ENCODE measurements around the gene FARP1. TPM values are rescaled to one million over a fixed set of nuclear protein-coding genes. Genes with fewer than 3 reads are reported as not detected.
A peak's percentile ranks its signal among the peaks of the same experiment; 100 is the strongest.

The FARP1 gene
- total and polyA plus RNA-seq, 7 donors, result 6.9 to 96.4 (median 32.9) TPM

GRCh38 chr13:98173431-98174152, 30.7 kb downstream of the FARP1 start:
- H3K4me3 ChIP-seq, result no peak overlapping the region
- H3K36me3 ChIP-seq, result peaks cover 0 to 5% (median 0%) of the 10 kb centered on the region in 4 donors
- no peak for TF ChIP-seq CTCF (IDR thresholded peaks at IDR 0.05)
- peak in 1 of 4 donors; percentile 5 for TF ChIP-seq POLR2AphosphoS5 (IDR thresholded peaks at IDR 0.05)
- TF ChIP-seq POLR2A (IDR thresholded peaks at IDR 0.05), result no peak
- H3K27me3 ChIP-seq, result no peaks in the 10 kb centered on the region
- intact Hi-C loops (cut with DNase I), result no loop called here
- WGBS, 2 donors, result 66 to 82% methylated on average over 9 of the region's 9 CpGs
- no peaks in the 10 kb centered on the region for H3K9me3 ChIP-seq
- peak overlapping the region; percentile 64 to 84 (median 75) for H3K27ac ChIP-seq
- DNase-seq, result peak; percentile 70
- H3K4me1 ChIP-seq, result peaks cover 0 to 48% (median 43%) of the 10 kb centered on the region in 4 donors

- WGBS, 2 donors, result 77 to 84% methylated on average over 7 of the region's 7 CpGs
- TF ChIP-seq EP300 (IDR thresholded peaks at IDR 0.05), result no peak
- TF ChIP-seq POLR2AphosphoS5 (IDR thresholded peaks at IDR 0.05), result no peak
- no peak for TF ChIP-seq POLR2A (IDR thresholded peaks at IDR 0.05)
- no peak for TF ChIP-seq CTCF (IDR thresholded peaks at IDR 0.05)
- peaks cover 0 to 5% (median 0%) of the 10 kb centered on the region in 4 donors for H3K36me3 ChIP-seq
- peak overlapping the region in 3 of 4 donors; percentile 64 to 84 (median 79) for H3K27ac ChIP-seq
- no peak overlapping the region for H3K4me3 ChIP-seq
- H3K4me1 ChIP-seq, result peaks cover 0 to 48% (median 43%) of the 10 kb centered on the region in 4 donors
- intact Hi-C loops (cut with DNase I), result no loop called here
- no peaks in the 10 kb centered on the region for H3K9me3 ChIP-seq
- no peak for DNase-seq
- no peaks in the 10 kb centered on the region for H3K27me3 ChIP-seq
These were observed 31.4 kb downstream of the FARP1 start for GRCh38 chr13:98174307-98174706.

GRCh38 chr13:98175043-98175442, 32.1 kb downstream of the FARP1 start:
- H3K4me1 ChIP-seq, result peaks cover 0 to 50% (median 43%) of the 10 kb centered on the region in 4 donors
- WGBS, 2 donors, result 46 to 47% methylated on average over 3 of the region's 3 CpGs
- no peak overlapping the region for H3K4me3 ChIP-seq
- no peaks in the 10 kb centered on the region for H3K27me3 ChIP-seq
- H3K36me3 ChIP-seq, result peaks cover 0 to 5% (median 0%) of the 10 kb centered on the region in 4 donors
- DNase-seq, result no peak
- peak overlapping the region in 2 of 4 donors; percentile 79 to 84 for H3K27ac ChIP-seq
- TF ChIP-seq EP300 (IDR thresholded peaks at IDR 0.05) (no peak), CTCF (IDR thresholded peaks at IDR 0.05) (no peak), POLR2AphosphoS5 (IDR thresholded peaks at IDR 0.05) (no peak), POLR2A (IDR thresholded peaks at IDR 0.05) (no peak)
- no peaks in the 10 kb centered on the region for H3K9me3 ChIP-seq
- intact Hi-C loops (cut with DNase I), result no loop called here

GRCh38 chr13:98175823-98176222, 32.9 kb downstream of the FARP1 start:
- no peak for TF ChIP-seq POLR2AphosphoS5 (IDR thresholded peaks at IDR 0.05)
- no peak overlapping the region for H3K4me3 ChIP-seq
- no peaks in the 10 kb centered on the region for H3K27me3 ChIP-seq
- no peak for DNase-seq
- H3K36me3 ChIP-seq, result peaks cover 0 to 5% (median 0%) of the 10 kb centered on the region in 4 donors
- peaks cover 0 to 58% (median 43%) of the 10 kb centered on the region in 4 donors for H3K4me1 ChIP-seq
- 84% methylated on average over 3 of the region's 3 CpGs for WGBS, 2 donors
- peak overlapping the region in 3 of 4 donors; percentile 28 to 84 (median 79) for H3K27ac ChIP-seq
- H3K9me3 ChIP-seq, result no peaks in the 10 kb centered on the region
- intact Hi-C loops (cut with DNase I), result no loop called here

GRCh38 chr13:98176777-98177608, 34.1 kb downstream of the FARP1 start, which contains the start of gene RNF113B:
RNF113B (minus strand) TSS chr13:98177269; CDS start chr13:98177236, 33 bp downstream.
- peaks cover 0 to 5% (median 0%) of the 10 kb centered on the region in 4 donors for H3K36me3 ChIP-seq
- H3K4me1 ChIP-seq, result peaks cover 0 to 54% (median 35%) of the 10 kb centered on the region in 4 donors
- no peak for TF ChIP-seq CTCF (IDR thresholded peaks at IDR 0.05)
- TF ChIP-seq POLR2AphosphoS5 (IDR thresholded peaks at IDR 0.05), result no peak
- WGBS, 2 donors, result 96% methylated on average over 58 of the region's 58 CpGs
- H3K9me3 ChIP-seq, result no peaks in the 10 kb centered on the region
- intact Hi-C loops (cut with DNase I), result no loop called here
- no peak within 1 kb of the TSS for H3K4me3 ChIP-seq
- DNase-seq, result no peak
- H3K27ac ChIP-seq, result peak within 1 kb of the TSS in 2 of 4 donors; percentile 79 to 84
- H3K27me3 ChIP-seq, result no peaks in the 10 kb centered on the region

Data from sigmoid colon (tissue), 7 donors.